ENCODE data around the gene IL4I1. TPM values are rescaled to one million over a fixed set of nuclear protein-coding genes. Genes with fewer than 3 reads are reported as not detected.

The IL4I1 gene
- total RNA-seq, 1 experiment from 2014 or later, result 0.71 TPM

GRCh38 chr19:49844138-49845095 lies 52.3 kb downstream of the IL4I1 start (continued):
- no peak for TF ChIP-seq YY1 (IDR thresholded peaks at IDR 0.05; ENCODE audit: extremely low read depth, insufficient replicate concordance, low read depth, low read length)

GRCh38 chr19:49843265-49843664 lies 53.4 kb downstream of the IL4I1 start:
- RAD21 ChIA-PET (ENCODE audit: low non-redundant PET in 1 of 2, low total read pairs in 2 of 2, uncharacterized antibody in 2 of 2, unreplicated experiment in 2 of 2), result no interaction called here
- Histone ChIP-seq H3K4me2 (ENCODE audit: low read length) (no peak overlapping the region), H3K27me3 (ENCODE audit: insufficient read depth, low read length) (no peaks in the 10 kb centered on the region), H3K9me2 (ENCODE audit: insufficient read depth) (no peaks in the 10 kb centered on the region), H3K27ac (ENCODE audit: low read depth, low read length) (no peak overlapping the region), H4K20me1 (ENCODE audit: insufficient read depth) (no peaks in the 10 kb centered on the region), H3K79me2 (ENCODE audit: insufficient read depth, low read length) (no peaks in the 10 kb centered on the region), H3K9ac (ENCODE audit: low read length) (no peak overlapping the region), H3K4me3 (replicated peaks in 1 of 2; ENCODE audit: low read depth in 1 of 2, low read length in 2 of 2) (no peak overlapping the region), H3K36me3 (ENCODE audit: control insufficient read depth in 1 of 2, insufficient read depth in 2 of 2, low read length in 2 of 2) (peaks cover 12 to 15% of the 10 kb centered on the region in 2 experiments), H2AFZ (ENCODE audit: low read depth, low read length, poor library complexity, severe bottlenecking) (no peak overlapping the region), H3K9me3 (ENCODE audit: control insufficient read depth in 1 of 2, insufficient read depth in 1 of 2, low read depth in 1 of 2, low read length in 2 of 2) (no peaks in the 10 kb centered on the region), H3K4me1 (ENCODE audit: control insufficient read depth in 1 of 2, insufficient read depth in 2 of 2, low read length in 2 of 2) (peaks cover 8% of the 10 kb centered on the region in 2 experiments)
- CTCF ChIA-PET, result no interaction called here
- POLR2A ChIA-PET, result no interaction called here
- no TSS peak for BruUV-seq (replicated peaks)
- intact Hi-C loops (cut with micrococcal nuclease), result no loop called here
- no peak for TF ChIP-seq RAD21 (IDR thresholded peaks at IDR 0.05; ENCODE audit: low read depth)
- TF ChIP-seq MAX (IDR thresholded peaks at IDR 0.05), result no peak
- no peak for TF ChIP-seq CBX3 (IDR thresholded peaks at IDR 0.05; ENCODE audit: low read depth)
- no peak for TF ChIP-seq EZH2phosphoT487 (IDR thresholded peaks at IDR 0.05; ENCODE audit: borderline replicate concordance)
- TF ChIP-seq EZH2 (IDR thresholded peaks at IDR 0.05), result no peak
- no peak for TF ChIP-seq ATF3 (IDR thresholded peaks at IDR 0.05)
- no peak for TF ChIP-seq CTCF (IDR thresholded peaks at IDR 0.05 in 2 of 3, conservative IDR thresholded peaks at IDR 0.05 in 1 of 3; ENCODE audit: borderline replicate concordance in 1 of 3, insufficient read depth in 1 of 3, low read depth in 2 of 3, low read length in 2 of 3)
- TF ChIP-seq CEBPB (IDR thresholded peaks at IDR 0.05; ENCODE audit: low read depth), result no peak
- no peak for TF ChIP-seq FOSL1 (IDR thresholded peaks at IDR 0.05; ENCODE audit: low read depth)
- no peak for TF ChIP-seq SIN3A (IDR thresholded peaks at IDR 0.05; ENCODE audit: low read depth)
- no peak for TF ChIP-seq TCF7L2 (IDR thresholded peaks at IDR 0.05; ENCODE audit: borderline replicate concordance, extremely low read depth, insufficient read depth, insufficient read length)
- TF ChIP-seq SRF (IDR thresholded peaks at IDR 0.05; ENCODE audit: low read depth), result no peak
- no peak for TF ChIP-seq SP1 (IDR thresholded peaks at IDR 0.05; ENCODE audit: low read depth)
- TF ChIP-seq JUND (IDR thresholded peaks at IDR 0.05), result no peak
- DNase-seq (ENCODE audit: low read depth, low spot score) (no peak), ATAC-seq (no peak)
